ENCODE measurements around the gene PGLYRP3. TPM values are rescaled to one million over a fixed set of nuclear protein-coding genes. Genes with fewer than 3 reads are reported as not detected.
"Not testable (repeated sequence)": the region's sequence is repeated elsewhere in the genome, so short reads cannot be mapped to it uniquely, and the experiment has no call there.

PGLYRP3 gene
- total and polyA plus RNA-seq, 7 experiments from 2014 or later: not detected

GRCh38 chr1:153316013-153316412, 3.3 kb upstream of the PGLYRP3 start:
- H3K27ac Mint-ChIP-seq; POLR2A ChIA-PET; H3K4me1 Mint-ChIP-seq; intact Hi-C loops (cut with micrococcal nuclease); ATAC-seq; DNase-seq; H3K4me1 ChIP-seq (ENCODE audit: control insufficient read depth in 2 of 2, insufficient read depth in 2 of 2, low read length in 2 of 2); H3K36me3 ChIP-seq (ENCODE audit: control insufficient read depth in 2 of 3, insufficient read depth in 3 of 3, low read length in 3 of 3); H3K27ac ChIP-seq (ENCODE audit: low read depth, low read length); CTCF ChIA-PET; H3K4me3 ChIP-seq (ENCODE audit: low read length); H3K27me3 ChIP-seq (ENCODE audit: control insufficient read depth in 2 of 2, insufficient read depth in 2 of 2, low read length in 2 of 2); H3K9me3 ChIP-seq (ENCODE audit: control insufficient read depth in 2 of 3, low read length in 3 of 3); H3K36me3 Mint-ChIP-seq; H3K4me3 Mint-ChIP-seq: not testable (repeated sequence)
- Mint-ChIP-seq H3K27me3 (peaks cover 10 to 33% (median 23%) of the 10 kb centered on the region in 5 donors), H3K9me3 (peaks cover 0 to 15% (median 3%) of the 10 kb centered on the region in 11 donors)

GRCh38 chr1:153314388-153314787, 1.6 kb upstream of the PGLYRP3 start:
- CTCF ChIA-PET; H3K27me3 ChIP-seq (ENCODE audit: control insufficient read depth in 2 of 2, insufficient read depth in 2 of 2, low read length in 2 of 2); H3K9me3 Mint-ChIP-seq; H3K4me1 Mint-ChIP-seq; H3K27ac Mint-ChIP-seq; H3K27ac ChIP-seq (ENCODE audit: low read depth, low read length); POLR2A ChIA-PET; H3K36me3 ChIP-seq (ENCODE audit: control insufficient read depth in 2 of 3, insufficient read depth in 3 of 3, low read length in 3 of 3); H3K36me3 Mint-ChIP-seq; DNase-seq; H3K4me1 ChIP-seq (ENCODE audit: control insufficient read depth in 2 of 2, insufficient read depth in 2 of 2, low read length in 2 of 2); intact Hi-C loops (cut with micrococcal nuclease); H3K9me3 ChIP-seq (ENCODE audit: control insufficient read depth in 2 of 3, low read length in 3 of 3); H3K4me3 ChIP-seq (ENCODE audit: low read length); H3K4me3 Mint-ChIP-seq; ATAC-seq: not testable (repeated sequence)
- peaks cover 10 to 26% (median 22%) of the 10 kb centered on the region in 5 donors for H3K27me3 Mint-ChIP-seq

GRCh38 chr1:153313288-153313687, 536 bp upstream of the PGLYRP3 start:
- intact Hi-C loops (cut with micrococcal nuclease): no loop called here
- DNase-seq (no peak), ATAC-seq (no peak)
- Histone ChIP-seq H3K27ac (ENCODE audit: low read depth, low read length) (no peak overlapping the region), H3K4me3 (ENCODE audit: low read length) (no peak overlapping the region), H3K9me3 (ENCODE audit: control insufficient read depth in 2 of 3, low read length in 3 of 3) (no peaks in the 10 kb centered on the region), H3K36me3 (ENCODE audit: control insufficient read depth in 2 of 3, insufficient read depth in 3 of 3, low read length in 3 of 3) (no peaks in the 10 kb centered on the region), H3K27me3 (ENCODE audit: control insufficient read depth in 2 of 2, insufficient read depth in 2 of 2, low read length in 2 of 2) (no peaks in the 10 kb centered on the region), H3K4me1 (ENCODE audit: control insufficient read depth in 2 of 2, insufficient read depth in 2 of 2, low read length in 2 of 2) (no peaks in the 10 kb centered on the region)
- Mint-ChIP-seq H3K27ac (no peak overlapping the region), H3K27me3 (peaks cover 10 to 22% (median 18%) of the 10 kb centered on the region in 5 donors), H3K9me3 (peaks cover 0 to 9% (median 2%) of the 10 kb centered on the region in 11 donors), H3K4me1 (peaks cover 0 to 2% (median 0%) of the 10 kb centered on the region in 7 donors), H3K36me3 (no peaks in the 10 kb centered on the region), H3K4me3 (no peak overlapping the region)
- CTCF ChIA-PET: no interaction called here
- POLR2A ChIA-PET: no interaction called here

GRCh38 chr1:153310526-153310925, 2.2 kb downstream of the PGLYRP3 start:
- intact Hi-C loops (cut with micrococcal nuclease): no loop called here
- no peaks in the 10 kb centered on the region for H3K27me3 ChIP-seq (ENCODE audit: control insufficient read depth in 2 of 2, insufficient read depth in 2 of 2, low read length in 2 of 2)
- H3K36me3 Mint-ChIP-seq: no peaks in the 10 kb centered on the region
- H3K4me3 Mint-ChIP-seq: no peak overlapping the region
- H3K27me3 Mint-ChIP-seq: peaks cover 6 to 22% (median 19%) of the 10 kb centered on the region in 5 donors
- peaks cover 0 to 2% (median 0%) of the 10 kb centered on the region in 7 donors for H3K4me1 Mint-ChIP-seq
- H3K36me3 ChIP-seq (ENCODE audit: control insufficient read depth in 2 of 3, insufficient read depth in 3 of 3, low read length in 3 of 3): no peaks in the 10 kb centered on the region
- H3K9me3 ChIP-seq (ENCODE audit: control insufficient read depth in 2 of 3, low read length in 3 of 3): no peaks in the 10 kb centered on the region
- H3K27ac ChIP-seq (ENCODE audit: low read depth, low read length): no peak overlapping the region
- DNase-seq (no peak), ATAC-seq (no peak)
- no peaks in the 10 kb centered on the region for H3K4me1 ChIP-seq (ENCODE audit: control insufficient read depth in 2 of 2, insufficient read depth in 2 of 2, low read length in 2 of 2)
- H3K27ac Mint-ChIP-seq: no peak overlapping the region
- ChIA-PET CTCF (no interaction called here), POLR2A (no interaction called here)
- H3K9me3 Mint-ChIP-seq: peaks cover 0 to 6% (median 2%) of the 10 kb centered on the region in 11 donors
- H3K4me3 ChIP-seq (ENCODE audit: low read length): no peak overlapping the region

GRCh38 chr1:153309441-153309840, 3.3 kb downstream of the PGLYRP3 start:
- intact Hi-C loops (cut with micrococcal nuclease): no loop called here
- Histone ChIP-seq H3K36me3 (ENCODE audit: control insufficient read depth in 2 of 3, insufficient read depth in 3 of 3, low read length in 3 of 3) (no peaks in the 10 kb centered on the region), H3K27me3 (ENCODE audit: control insufficient read depth in 2 of 2, insufficient read depth in 2 of 2, low read length in 2 of 2) (no peaks in the 10 kb centered on the region), H3K9me3 (ENCODE audit: control insufficient read depth in 2 of 3, low read length in 3 of 3) (no peaks in the 10 kb centered on the region), H3K4me1 (ENCODE audit: control insufficient read depth in 2 of 2, insufficient read depth in 2 of 2, low read length in 2 of 2) (no peaks in the 10 kb centered on the region), H3K27ac (ENCODE audit: low read depth, low read length) (no peak overlapping the region), H3K4me3 (ENCODE audit: low read length) (no peak overlapping the region)
- ChIA-PET POLR2A (no interaction called here), CTCF (no interaction called here)
- H3K36me3 Mint-ChIP-seq: no peaks in the 10 kb centered on the region
- no peak overlapping the region for H3K27ac Mint-ChIP-seq
- H3K4me3 Mint-ChIP-seq: no peak overlapping the region
- peaks cover 0 to 2% (median 0%) of the 10 kb centered on the region in 7 donors for H3K4me1 Mint-ChIP-seq
- DNase-seq: no peak
- peaks cover 9 to 22% (median 15%) of the 10 kb centered on the region in 5 donors for H3K27me3 Mint-ChIP-seq
- H3K9me3 Mint-ChIP-seq: peaks cover 0 to 1% (median 0%) of the 10 kb centered on the region in 11 donors
- no peak for ATAC-seq

GRCh38 chr1:153308540-153308939, 4.2 kb downstream of the PGLYRP3 start:
- no peak overlapping the region for H3K4me3 Mint-ChIP-seq
- no peak overlapping the region for H3K27ac Mint-ChIP-seq
- no peaks in the 10 kb centered on the region for H3K27me3 ChIP-seq (ENCODE audit: control insufficient read depth in 2 of 2, insufficient read depth in 2 of 2, low read length in 2 of 2)
- DNase-seq (no peak), ATAC-seq (no peak)
- ChIA-PET POLR2A (no interaction called here), CTCF (no interaction called here)
- no peaks in the 10 kb centered on the region for H3K4me1 ChIP-seq (ENCODE audit: control insufficient read depth in 2 of 2, insufficient read depth in 2 of 2, low read length in 2 of 2)
- peaks cover 9 to 22% (median 14%) of the 10 kb centered on the region in 5 donors for H3K27me3 Mint-ChIP-seq
- H3K4me1 Mint-ChIP-seq: peaks cover 0 to 2% (median 0%) of the 10 kb centered on the region in 7 donors
- intact Hi-C loops (cut with micrococcal nuclease): no loop called here
- no peaks in the 10 kb centered on the region for H3K9me3 ChIP-seq (ENCODE audit: control insufficient read depth in 2 of 3, low read length in 3 of 3)
- H3K4me3 ChIP-seq (ENCODE audit: low read length): no peak overlapping the region
- no peak overlapping the region for H3K27ac ChIP-seq (ENCODE audit: low read depth, low read length)
- no peaks in the 10 kb centered on the region for H3K9me3 Mint-ChIP-seq
- H3K36me3 ChIP-seq (ENCODE audit: control insufficient read depth in 2 of 3, insufficient read depth in 3 of 3, low read length in 3 of 3): no peaks in the 10 kb centered on the region
- no peaks in the 10 kb centered on the region for H3K36me3 Mint-ChIP-seq

GRCh38 chr1:153307221-153307600, 5.5 kb downstream of the PGLYRP3 start:
- no peak overlapping the region for H3K4me3 Mint-ChIP-seq
- peak overlapping the region in 1 of 9 donors; percentile 53 for H3K27ac Mint-ChIP-seq
- DNase-seq: no peak
- H3K27me3 Mint-ChIP-seq: peaks cover 9 to 17% (median 9%) of the 10 kb centered on the region in 5 donors
- Histone ChIP-seq H3K4me1 (ENCODE audit: control insufficient read depth in 2 of 2, insufficient read depth in 2 of 2, low read length in 2 of 2) (no peaks in the 10 kb centered on the region), H3K36me3 (ENCODE audit: control insufficient read depth in 2 of 3, insufficient read depth in 3 of 3, low read length in 3 of 3) (no peaks in the 10 kb centered on the region), H3K27ac (ENCODE audit: low read depth, low read length) (no peak overlapping the region), H3K27me3 (ENCODE audit: control insufficient read depth in 2 of 2, insufficient read depth in 2 of 2, low read length in 2 of 2) (no peaks in the 10 kb centered on the region), H3K9me3 (ENCODE audit: control insufficient read depth in 2 of 3, low read length in 3 of 3) (no peaks in the 10 kb centered on the region), H3K4me3 (ENCODE audit: low read length) (no peak overlapping the region)
- ChIA-PET POLR2A (no interaction called here), CTCF (no interaction called here)
- intact Hi-C loops (cut with micrococcal nuclease): no loop called here
- peaks cover 0 to 2% (median 0%) of the 10 kb centered on the region in 7 donors for H3K4me1 Mint-ChIP-seq
- ATAC-seq: no peak
- H3K9me3 Mint-ChIP-seq: no peaks in the 10 kb centered on the region
- no peaks in the 10 kb centered on the region for H3K36me3 Mint-ChIP-seq
